Thoracic aorta (tissue), 2 donors: ENCODE data around the gene MARCHF9. TPM values are rescaled to one million over a fixed set of nuclear protein-coding genes. Genes with fewer than 3 reads are reported as not detected.

Source experiments
- ATAC-seq: fragments of 150-250 bp; one replicate; pipeline ENCODE4 v1.8.0; 2017; ENCODE audit warnings: low read depth; ENCODE audit not compliant: insufficient number of reproducible peaks, low FRiP score
- DNase-seq: peaks from one replicate; pipeline ENCODE4 v3.0.0-alpha.2; 2020; ENCODE audit warnings: low spot score
- H3K27ac ChIP-seq, 2 donors: fragments of 200-600 bp; sonication (generic); 1 replicate in 1 of 2; 2 replicates in 1 of 2; pipeline ENCODE4 v1.5.1; 2016; ENCODE audit warnings: mild to moderate bottlenecking in 2 of 2, moderate library complexity in 2 of 2
- H3K27me3 ChIP-seq: fragments of 200-600 bp; sonication (generic); replicated peaks from 2 replicates; pipeline ENCODE4 v1.6.0; 2016; ENCODE audit warnings: mild to moderate bottlenecking; ENCODE audit not compliant: insufficient read depth
- H3K36me3 ChIP-seq: fragments of 200-600 bp; sonication (generic); one replicate; pipeline ENCODE4 v1.5.1; 2016
- H3K4me1 ChIP-seq, 2 donors: fragments of 200-600 bp; sonication (generic); 1 replicate in 1 of 2; 2 replicates in 1 of 2; pipeline versions ENCODE4 v1.5.1 to v1.6.0; 2016; ENCODE audit warnings: low read depth in 2 of 2, mild to moderate bottlenecking in 1 of 2; ENCODE audit not compliant: control insufficient read depth in 1 of 2
- H3K4me3 ChIP-seq: fragments of 200-600 bp; sonication (generic); 2 replicates; pipeline ENCODE4 v1.5.1; 2016; ENCODE audit warnings: mild to moderate bottlenecking
- H3K9me3 ChIP-seq: fragments of 200-600 bp; sonication (generic); 2 replicates; pipeline ENCODE4 v1.5.1; 2016
- CTCF ChIP-seq: fragments of 200-600 bp; sonication (generic); IDR thresholded peaks from one replicate; pipeline ENCODE4 v1.5.1; 2019; ENCODE audit warnings: antibody characterized with exemption
- total RNA-seq, 2 donors: library from RNA; depleted of rRNA; stranded (reverse); fragments of >200 nt; gene quantifications; one replicate each; pipeline versions ENCODE4 v1.1.0 to v1.2.3, GENCODE V29; 2016

The MARCHF9 gene
- total RNA-seq, 2 donors from 2014 or later: 8.8 to 11.2 TPM

- no peak for TF ChIP-seq CTCF
- Histone ChIP-seq H3K4me3 (no peak overlapping the region), H3K36me3 (peaks cover 8% of the 10 kb centered on the region), H3K9me3 (no peaks in the 10 kb centered on the region), H3K4me1 (peaks cover 12 to 17% of the 10 kb centered on the region in 2 donors), H3K27me3 (no peaks in the 10 kb centered on the region), H3K27ac (no peak overlapping the region)
- DNase-seq (no peak), ATAC-seq (no peak)
Observed at GRCh38 chr12:57779736-57780135, 24.8 kb downstream of the MARCHF9 start.

GRCh38 chr12:57780284-57780897 is 25.5 kb downstream of the MARCHF9 start:
- no peak for TF ChIP-seq CTCF
- H3K4me3 ChIP-seq: no peak overlapping the region
- ATAC-seq (no peak), DNase-seq (no peak)
- peaks cover 12 to 17% of the 10 kb centered on the region in 2 donors for H3K4me1 ChIP-seq
- H3K36me3 ChIP-seq: peaks cover 8% of the 10 kb centered on the region
- no peak overlapping the region for H3K27ac ChIP-seq
- no peaks in the 10 kb centered on the region for H3K27me3 ChIP-seq
- no peaks in the 10 kb centered on the region for H3K9me3 ChIP-seq

- ATAC-seq (no peak), DNase-seq (no peak)
- Histone ChIP-seq H3K4me1 (peaks cover 12 to 17% of the 10 kb centered on the region in 2 donors), H3K9me3 (no peaks in the 10 kb centered on the region), H3K27ac (peak overlapping the region in 1 of 2 donors; percentile 1), H3K36me3 (peaks cover 7% of the 10 kb centered on the region), H3K4me3 (no peak overlapping the region), H3K27me3 (no peaks in the 10 kb centered on the region)
- TF ChIP-seq CTCF: no peak
Observed at GRCh38 chr12:57781244-57781643, 26.3 kb downstream of the MARCHF9 start.

GRCh38 chr12:57781801-57782200 is 26.9 kb downstream of the MARCHF9 start:
- H3K27me3 ChIP-seq: no peaks in the 10 kb centered on the region
- no peak overlapping the region for H3K4me3 ChIP-seq
- H3K36me3 ChIP-seq: peaks cover 9% of the 10 kb centered on the region
- DNase-seq: no peak
- no peaks in the 10 kb centered on the region for H3K9me3 ChIP-seq
- ATAC-seq: no peak
- H3K4me1 ChIP-seq: peaks cover 12 to 17% of the 10 kb centered on the region in 2 donors
- no peak for TF ChIP-seq CTCF
- H3K27ac ChIP-seq: peak overlapping the region in 1 of 2 donors; percentile 1

GRCh38 chr12:57782243-57782607 is 27.3 kb downstream of the MARCHF9 start:
- Histone ChIP-seq H3K9me3 (no peaks in the 10 kb centered on the region), H3K27ac (no peak overlapping the region), H3K36me3 (peaks cover 10% of the 10 kb centered on the region), H3K4me3 (peak overlapping the region; percentile 98), H3K27me3 (no peaks in the 10 kb centered on the region), H3K4me1 (peaks cover 12 to 17% of the 10 kb centered on the region in 2 donors)
- no peak for DNase-seq
- TF ChIP-seq CTCF: no peak
- no peak for ATAC-seq
